H1 (cell line): ENCODE data around the gene NDNF. TPM values are rescaled to one million over a fixed set of nuclear protein-coding genes. Genes with fewer than 3 reads are reported as not detected.

ENCODE experiments used
- CTCF ChIA-PET: fragments of 300-600 bp; sonication (Branson Sonifier 250); formaldehyde crosslinking; loops from one replicate; lab custom pipeline; 2021; ENCODE audit not compliant: partially characterized antibody; lab: Charles Lee
- POLR2A ChIA-PET: fragments of 300-600 bp; sonication (Branson Sonifier 250); formaldehyde crosslinking; loops from one replicate; lab custom pipeline; 2021; ENCODE audit warnings: inconsistent platforms; ENCODE audit not compliant: partially characterized antibody; lab: Charles Lee
- DNase-seq, 2 experiments: peaks; one replicate each; pipeline versions ENCODE4 v3.0.0 to v3.0.0-alpha.2; 2010 to 2022; ENCODE audit warnings: low spot score in 2 of 2, low read depth in 1 of 2, mixed read lengths in 1 of 2
- FAIRE-seq: peaks from 2 replicates; lab custom pipeline; 2011; peaks lifted over from hg19 to GRCh38; lab: Jason Lieb, UNC
- H2AFZ ChIP-seq: 2 replicates; pipeline ENCODE4 v1.8.1; 2012; ENCODE audit warnings: low read length, inconsistent platforms
- H2AK5ac ChIP-seq: 2 replicates; pipeline ENCODE4 v1.6.1; 2013; ENCODE audit warnings: low read depth, low read length
- H2BK120ac ChIP-seq: replicated peaks from 2 replicates; pipeline ENCODE3; 2013; ENCODE audit warnings: low read depth, low read length, inconsistent platforms
- H2BK12ac ChIP-seq: 2 replicates; pipeline ENCODE4 v1.6.1; 2013; ENCODE audit warnings: low read depth, low read length
- H2BK15ac ChIP-seq: 2 replicates; pipeline ENCODE4 v1.6.1; 2013; ENCODE audit warnings: low read length
- H2BK20ac ChIP-seq: 2 replicates; pipeline ENCODE4 v1.6.1; 2013; ENCODE audit warnings: low read length
- H2BK5ac ChIP-seq: 2 replicates; pipeline ENCODE4 v1.6.1; 2013; ENCODE audit warnings: low read depth, low read length
- H3K14ac ChIP-seq: 2 replicates; pipeline ENCODE4 v1.6.1; 2013; ENCODE audit warnings: inconsistent platforms; ENCODE audit not compliant: insufficient read length
- H3K18ac ChIP-seq: 2 replicates; pipeline ENCODE4 v1.6.1; 2013; ENCODE audit warnings: low read length; ENCODE audit errors: extremely low read depth
- H3K23ac ChIP-seq: 2 replicates; pipeline ENCODE4 v1.6.1; 2013; ENCODE audit warnings: inconsistent platforms; ENCODE audit not compliant: insufficient read length
- H3K23me2 ChIP-seq: 2 replicates; pipeline ENCODE4 v1.6.1; 2013; ENCODE audit warnings: low read depth, low read length
- H3K27ac ChIP-seq: 2 replicates; pipeline ENCODE4 v1.6.1; 2011; ENCODE audit warnings: low read depth, low read length, inconsistent platforms
- H3K27me3 ChIP-seq, 4 experiments: replicated peaks in 1 of 4; 1 replicate in 1 of 4; 2 replicates in 3 of 4; pipeline versions ENCODE4 v1.6.1 to v1.8.1; 2011 to 2013; ENCODE audit warnings: low read length in 3 of 4, mild to moderate bottlenecking in 3 of 4, inconsistent platforms in 2 of 4, mixed read lengths in 2 of 4, moderate library complexity in 1 of 4; ENCODE audit not compliant: control insufficient read depth in 3 of 4, insufficient read depth in 3 of 4; ENCODE audit errors: extremely low read depth in 1 of 4
- H3K36me3 ChIP-seq, 4 experiments: 2 replicates each; pipeline versions ENCODE4 v1.6.1 to v1.8.1; 2011 to 2013; ENCODE audit warnings: mild to moderate bottlenecking in 4 of 4, low read length in 3 of 4, moderate library complexity in 2 of 4, control low read depth in 1 of 4, inconsistent platforms in 1 of 4; ENCODE audit not compliant: insufficient read depth in 4 of 4, control insufficient read depth in 2 of 4
- H3K4ac ChIP-seq: replicated peaks from 2 replicates; pipeline ENCODE3; 2013; ENCODE audit warnings: low read length, low read depth, mixed read lengths, inconsistent platforms; ENCODE audit not compliant: insufficient read length
- H3K4me1 ChIP-seq, 4 experiments: replicated peaks in 1 of 4; 1 replicate in 1 of 4; 2 replicates in 3 of 4; pipeline versions ENCODE4 v1.6.1 to v1.8.1; 2011 to 2013; ENCODE audit warnings: low read length in 3 of 4, inconsistent platforms in 2 of 4, mixed read lengths in 1 of 4; ENCODE audit not compliant: insufficient read depth in 4 of 4, control insufficient read depth in 3 of 4
- H3K4me2 ChIP-seq, 2 experiments: 2 replicates each; pipeline versions ENCODE4 v1.6.1 to v1.8.1; 2011 to 2013; ENCODE audit warnings: low read depth in 2 of 2, low read length in 2 of 2, control low read depth in 1 of 2, inconsistent platforms in 1 of 2, mild to moderate bottlenecking in 1 of 2; ENCODE audit not compliant: insufficient read depth in 1 of 2
- H3K4me3 ChIP-seq, 4 experiments: fragments of 200-600, 300-600 bp in 1 of 4; sonication (generic), shearing (Covaris generic), sonication (Bioruptor Twin) in 1 of 4; 2 replicates each; pipeline versions ENCODE4 v1.5.1 to v1.8.1; 2011 to 2016; ENCODE audit warnings: low read length in 4 of 4, low read depth in 3 of 4, control low read depth in 2 of 4, inconsistent platforms in 2 of 4, mild to moderate bottlenecking in 2 of 4, mixed read lengths in 1 of 4, moderate library complexity in 1 of 4; ENCODE audit not compliant: insufficient read depth in 2 of 4; ENCODE audit errors: extremely low read depth in 1 of 4
- H3K56ac ChIP-seq: replicated peaks from 2 replicates; pipeline ENCODE3; 2013; ENCODE audit warnings: low read depth, mild to moderate bottlenecking, mixed read lengths, low read length, inconsistent platforms; ENCODE audit not compliant: insufficient read length
- H3K79me1 ChIP-seq: 2 replicates; pipeline ENCODE4 v1.6.1; 2013; ENCODE audit warnings: low read depth, low read length, control low read depth
- H3K79me2 ChIP-seq, 2 experiments: 2 replicates each; pipeline versions ENCODE4 v1.6.1 to v1.8.1; 2012 to 2013; ENCODE audit warnings: low read length in 2 of 2, mild to moderate bottlenecking in 2 of 2, inconsistent platforms in 1 of 2; ENCODE audit not compliant: insufficient read depth in 2 of 2, control insufficient read depth in 1 of 2
- H3K9ac ChIP-seq, 4 experiments: replicated peaks in 1 of 4; 1 replicate in 1 of 4; 2 replicates in 3 of 4; pipeline versions ENCODE4 v1.6.1 to v1.8.1; 2011 to 2013; ENCODE audit warnings: low read depth in 3 of 4, low read length in 3 of 4, control low read depth in 2 of 4, mild to moderate bottlenecking in 2 of 4, moderate library complexity in 2 of 4, inconsistent platforms in 1 of 4; ENCODE audit errors: extremely low read depth in 1 of 4
- H3K9me3 ChIP-seq, 2 experiments: 2 replicates each; pipeline versions ENCODE4 v1.6.1 to v1.8.1; 2012 to 2013; ENCODE audit warnings: mild to moderate bottlenecking in 2 of 2, moderate library complexity in 2 of 2, control low read depth in 1 of 2, inconsistent platforms in 1 of 2, low read depth in 1 of 2, low read length in 1 of 2, mixed read lengths in 1 of 2; ENCODE audit not compliant: insufficient read depth in 2 of 2
- H4K20me1 ChIP-seq, 2 experiments: replicated peaks in 1 of 2; 2 replicates each; pipeline versions ENCODE3 to v1.8.1; 2011 to 2013; ENCODE audit warnings: inconsistent platforms in 2 of 2, low read length in 2 of 2, mild to moderate bottlenecking in 1 of 2; ENCODE audit not compliant: insufficient read depth in 2 of 2, control insufficient read depth in 1 of 2
- H4K5ac ChIP-seq: 2 replicates; pipeline ENCODE4 v1.6.1; 2013; ENCODE audit warnings: low read length, low read depth, mixed read lengths, inconsistent platforms; ENCODE audit not compliant: insufficient read length
- H4K8ac ChIP-seq: 2 replicates; pipeline ENCODE4 v1.8.0; 2013; ENCODE audit warnings: mild to moderate bottlenecking, moderate library complexity, low read length, inconsistent platforms; ENCODE audit not compliant: insufficient read depth; ENCODE audit errors: extremely low read depth
- H4K91ac ChIP-seq: replicated peaks from 2 replicates; pipeline ENCODE3; 2013; ENCODE audit warnings: low read length, mixed read lengths, inconsistent platforms; ENCODE audit not compliant: insufficient read length
- BACH1 ChIP-seq: IDR thresholded peaks from 2 replicates; pipeline ENCODE4 v1.6.1; 2012; ENCODE audit warnings: low read length, improper control_type of control experiment
- CREB1 ChIP-seq: IDR thresholded peaks from 2 replicates; pipeline ENCODE4 v1.6.1; 2012; ENCODE audit warnings: inconsistent platforms
- EGR1 ChIP-seq: IDR thresholded peaks from 2 replicates; pipeline ENCODE4 v1.6.1; 2011; ENCODE audit warnings: low read depth, low read length, borderline replicate concordance
- HDAC6 ChIP-seq: IDR thresholded peaks from one replicate; pipeline ENCODE4 v1.7.1; 2012; ENCODE audit warnings: low read depth, mild to moderate bottlenecking, inconsistent platforms, low read length, moderate library complexity
- KDM4A ChIP-seq: IDR thresholded peaks from one replicate; pipeline ENCODE4 v1.7.1; 2012; ENCODE audit warnings: low read depth, mild to moderate bottlenecking, moderate library complexity, low read length, inconsistent platforms; ENCODE audit not compliant: severe bottlenecking
- MAX ChIP-seq: IDR thresholded peaks from 2 replicates; pipeline ENCODE4 v1.6.1; 2012; ENCODE audit warnings: inconsistent platforms
- PHF8 ChIP-seq: fragments of 200-600 bp; sonication (generic); conservative IDR thresholded peaks from 2 replicates; pipeline ENCODE4 v1.7.1; 2012; ENCODE audit warnings: low read depth, mild to moderate bottlenecking, inconsistent platforms, low read length, moderate library complexity
- RAD21 ChIP-seq, 2 experiments: IDR thresholded peaks in 1 of 2; conservative IDR thresholded peaks in 1 of 2; 2 replicates each; pipeline ENCODE4 v1.6.1; 2011; ENCODE audit warnings: low read depth in 2 of 2, low read length in 2 of 2, improper control_type of control experiment in 1 of 2, inconsistent platforms in 1 of 2, mild to moderate bottlenecking in 1 of 2, moderate library complexity in 1 of 2
- TAF7 ChIP-seq: optimal IDR thresholded peaks from 2 replicates; pipeline ENCODE3; 2011; ENCODE audit warnings: low read depth, mild to moderate bottlenecking, inconsistent platforms, low read length, moderate library complexity, borderline replicate concordance
- TEAD4 ChIP-seq: IDR thresholded peaks from 2 replicates; pipeline ENCODE4 v1.6.1; 2012; ENCODE audit warnings: low read depth, low read length, inconsistent platforms, mixed read lengths
- WGBS, 2 experiments: shearing (Covaris generic) in 1 of 2; methylation state at CpG; one replicate each; pipeline versions ENCODE4 v1.1.6 to v1.1.7; 2013 to 2015; ENCODE audit warnings: low lambda C conversion rate in 2 of 2, mixed read lengths in 2 of 2, inconsistent platforms in 1 of 2, low coverage in 1 of 2, missing lambda C conversion rate in 1 of 2; ENCODE audit not compliant: insufficient replicate concordance in 2 of 2, insufficient coverage in 1 of 2, insufficient read length in 1 of 2; ENCODE audit errors: extremely low coverage in 1 of 2, missing lambda C conversion rate in 1 of 2; 5-methylcytosine and 5-hydroxymethylcytosine counted together
- polyA plus RNA-seq, 7 experiments: library from polyadenylated mRNA; depleted of rRNA in 3 of 7; stranded (reverse) in 5 of 7; unstranded in 2 of 7; fragments of >200 nt in 5 of 7; fragments of 200-250 nt in 2 of 7; gene quantifications; 1 replicate in 5 of 7; 2 replicates in 1 of 7; 4 replicates in 1 of 7; pipeline versions ENCODE4 v1.2.1 to v1.2.3, GENCODE V29; 2011 to 2013; ENCODE audit warnings: missing spikeins in 2 of 7, mixed read lengths in 2 of 7
- total RNA-seq: library from RNA; stranded (reverse); fragmentation: NEBNext Ultra II Directional; extraction: Animal tissue kit (Norgen Biotek cat#: 25700); gene quantifications from 2 replicates; pipeline ENCODE4 v1.2.1, GENCODE V29; 2021

Gene NDNF
- total and polyA plus RNA-seq, 2 of the 8 experiments (the other 6 are each of a cell fraction or from before 2014, with no cell fraction given), result 0.70 to 1.6 TPM

- H2AK5ac ChIP-seq, result no peak overlapping the region
- no peak overlapping the region; the same call in 1 of the 2 replicates for H2BK20ac ChIP-seq
- H3K23ac ChIP-seq, result no peak overlapping the region
- no peak overlapping the region for H2BK120ac ChIP-seq
- no peak overlapping the region for H3K56ac ChIP-seq
- POLR2A ChIA-PET, result no interaction called here
- no peak for FAIRE-seq
- WGBS, 2 experiments, result 80% methylated on average over 9 of the region's 9 CpGs; no CpG with 5 or more reads in 1 of the 2 experiments
- CTCF ChIA-PET, result interaction anchor here (0.7 to 1.0 kb wide), 2 partner anchors 10 to 902 kb away, joined by 3 to 4 read pairs; no protein-coding TSS in a partner anchor
- no peak overlapping the region for H4K8ac ChIP-seq
- H2AFZ ChIP-seq, result 0 out of 2 replicates have a peak overlapping the region, but pooled peaks have one; percentile 20
- no peak overlapping the region for H3K4ac ChIP-seq
- H3K79me2 ChIP-seq, result no peaks in the 10 kb centered on the region
- H3K4me1 ChIP-seq, result peaks cover 0 to 2% (median 0%) of the 10 kb centered on the region in 4 experiments; a peak in 2 of 7 replicates
- no peak overlapping the region for H3K9ac ChIP-seq
- no peaks in the 10 kb centered on the region for H3K36me3 ChIP-seq
- no peak overlapping the region for H2BK5ac ChIP-seq
- H3K79me1 ChIP-seq, result no peaks in the 10 kb centered on the region
- H4K91ac ChIP-seq, result no peak overlapping the region
- H4K5ac ChIP-seq, result no peak overlapping the region
- H3K27me3 ChIP-seq, result no peaks in the 10 kb centered on the region; a peak in 1 of 7 replicates
- DNase-seq, result no peak
- H3K4me3 ChIP-seq, result no peak overlapping the region
- no peak overlapping the region for H3K4me2 ChIP-seq
- no peak overlapping the region for H2BK12ac ChIP-seq
- H3K18ac ChIP-seq, result no peak overlapping the region
- H3K23me2 ChIP-seq, result no peaks in the 10 kb centered on the region
- H3K9me3 ChIP-seq, result no peaks in the 10 kb centered on the region
- no peak overlapping the region for H3K27ac ChIP-seq
- H3K14ac ChIP-seq, result no peak overlapping the region
- H2BK15ac ChIP-seq, result peak overlapping the region; percentile 63; the same call in 1 of the 2 replicates
- H4K20me1 ChIP-seq, result no peaks in the 10 kb centered on the region
- TF ChIP-seq BACH1, result no peak
- TF ChIP-seq HDAC6, result no peak
- no peak for TF ChIP-seq PHF8
- TF ChIP-seq EGR1, result no peak
- TF ChIP-seq CREB1, result no peak
- TF ChIP-seq KDM4A, result no peak
- no peak for TF ChIP-seq TEAD4
- no peak for TF ChIP-seq MAX
- no peak for TF ChIP-seq TAF7
- no peak for TF ChIP-seq RAD21 (IDR thresholded peaks at IDR 0.05 in 1 of 2, conservative IDR thresholded peaks at IDR 0.05 in 1 of 2; ENCODE audit: low read depth in 2 of 2, low read length in 2 of 2)
Observed at GRCh38 chr4:121057466-121057922, 14.8 kb downstream of the NDNF start.
